GM19099 (cell line): Measurements from ENCODE around the gene C9orf78.

Experiments used
- POLR2A ChIP-seq: IDR thresholded peaks from 3 replicates; pipeline ENCODE4 v1.6.1; 2011; ENCODE audit warnings: low read depth; ENCODE audit not compliant: insufficient read length; ENCODE audit errors: extremely low read depth

C9orf78 gene

GRCh38 chr9:129860653-129861446 lies 25.8 kb upstream of the C9orf78 start:
- no peak for TF ChIP-seq POLR2A

- TF ChIP-seq POLR2A, result no peak
Measured at GRCh38 chr9:129858167-129858962, 23.3 kb upstream of the C9orf78 start.

GRCh38 chr9:129857207-129857606 lies 22.1 kb upstream of the C9orf78 start:
- TF ChIP-seq POLR2A, result no peak

GRCh38 chr9:129854588-129855110 lies 19.6 kb upstream of the C9orf78 start:
- TF ChIP-seq POLR2A, result no peak

- TF ChIP-seq POLR2A, result no peak
Measured at GRCh38 chr9:129853614-129854013, 18.5 kb upstream of the C9orf78 start.

- no peak for TF ChIP-seq POLR2A
Measured at GRCh38 chr9:129852579-129852978, 17.5 kb upstream of the C9orf78 start.

- no peak for TF ChIP-seq POLR2A
Measured at GRCh38 chr9:129851821-129852220, 16.7 kb upstream of the C9orf78 start.

- no peak for TF ChIP-seq POLR2A
Measured at GRCh38 chr9:129850821-129851550, 15.9 kb upstream of the C9orf78 start.

- no peak for TF ChIP-seq POLR2A
Measured at GRCh38 chr9:129849901-129850300, 14.8 kb upstream of the C9orf78 start.

- no peak for TF ChIP-seq POLR2A
Measured at GRCh38 chr9:129848712-129849441, 13.8 kb upstream of the C9orf78 start.

GRCh38 chr9:129845373-129845772 lies 10.3 kb upstream of the C9orf78 start:
- no peak for TF ChIP-seq POLR2A

- no peak for TF ChIP-seq POLR2A
Measured at GRCh38 chr9:129841071-129841470, 6.0 kb upstream of the C9orf78 start.

GRCh38 chr9:129840034-129840433 lies 5.0 kb upstream of the C9orf78 start:
- no peak for TF ChIP-seq POLR2A

- TF ChIP-seq POLR2A, result no peak
Measured at GRCh38 chr9:129839324-129840023, 4.4 kb upstream of the C9orf78 start.
